Testis (tissue), 2 donors: Measurements from ENCODE around the gene KCNN3.

ENCODE experiments used
- CTCF ChIP-seq, 3 experiments: fragments of 450-650 bp in 2 of 3; fragments of 200-600 bp in 1 of 3; sonication (generic) in 1 of 3; IDR thresholded peaks; one replicate each; pipeline ENCODE4 v1.5.1; 2016 to 2019; ENCODE audit warnings: antibody characterized with exemption in 3 of 3, mild to moderate bottlenecking in 2 of 3, moderate library complexity in 1 of 3
- POLR2A ChIP-seq: fragments of 450-650 bp; IDR thresholded peaks from one replicate; pipeline ENCODE4 v1.6.1; 2017; ENCODE audit warnings: antibody characterized with exemption, mild to moderate bottlenecking, moderate library complexity

GRCh38 chr1:154746622-154747299, 123.3 kb downstream of the KCNN3 start:
- TF ChIP-seq CTCF (IDR thresholded peaks at IDR 0.05) = no peak
- no peak for TF ChIP-seq POLR2A
